Measurements from ENCODE around the gene ENTHD1.
"Not testable (repeated sequence)": the region's sequence is repeated elsewhere in the genome, so short reads cannot be mapped to it uniquely, and the experiment has no call there.

DNA sequence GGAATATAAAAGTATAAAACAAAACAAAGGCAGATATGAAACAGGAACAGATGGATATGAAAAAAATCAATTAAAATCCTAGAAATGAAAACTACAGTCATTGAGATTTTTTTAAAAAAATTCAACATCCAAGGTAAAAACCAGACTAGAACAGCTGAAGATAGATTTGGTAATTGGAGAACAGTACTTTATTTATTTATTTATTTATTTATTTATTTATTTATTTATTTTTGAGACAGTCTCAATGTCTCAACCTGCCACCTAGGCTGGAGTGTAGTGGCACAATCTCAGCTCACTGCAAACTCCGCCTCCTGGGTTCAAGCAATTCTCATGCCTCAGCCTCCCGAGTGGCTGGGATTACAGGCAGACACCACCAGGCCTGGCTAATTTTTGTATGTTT, 23.8 kb downstream of the ENTHD1 start:
- TF ChIP-seq, protein P1, sequence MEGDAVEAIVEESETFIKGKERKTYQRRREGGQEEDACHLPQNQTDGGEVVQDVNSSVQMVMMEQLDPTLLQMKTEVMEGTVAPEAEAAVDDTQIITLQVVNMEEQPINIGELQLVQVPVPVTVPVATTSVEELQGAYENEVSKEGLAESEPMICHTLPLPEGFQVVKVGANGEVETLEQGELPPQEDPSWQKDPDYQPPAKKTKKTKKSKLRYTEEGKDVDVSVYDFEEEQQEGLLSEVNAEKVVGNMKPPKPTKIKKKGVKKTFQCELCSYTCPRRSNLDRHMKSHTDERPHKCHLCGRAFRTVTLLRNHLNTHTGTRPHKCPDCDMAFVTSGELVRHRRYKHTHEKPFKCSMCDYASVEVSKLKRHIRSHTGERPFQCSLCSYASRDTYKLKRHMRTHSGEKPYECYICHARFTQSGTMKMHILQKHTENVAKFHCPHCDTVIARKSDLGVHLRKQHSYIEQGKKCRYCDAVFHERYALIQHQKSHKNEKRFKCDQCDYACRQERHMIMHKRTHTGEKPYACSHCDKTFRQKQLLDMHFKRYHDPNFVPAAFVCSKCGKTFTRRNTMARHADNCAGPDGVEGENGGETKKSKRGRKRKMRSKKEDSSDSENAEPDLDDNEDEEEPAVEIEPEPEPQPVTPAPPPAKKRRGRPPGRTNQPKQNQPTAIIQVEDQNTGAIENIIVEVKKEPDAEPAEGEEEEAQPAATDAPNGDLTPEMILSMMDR (IDR thresholded peaks at IDR 0.05; ENCODE audit: insufficient read depth, low read length, poor library complexity, severe bottlenecking), result not testable (repeated sequence)
- not testable (repeated sequence) for TF ChIP-seq EZH2phosphoT487 (conservative IDR thresholded peaks at IDR 0.05; ENCODE audit: low read length)

Data from SU-DHL-6 (cell line).